ENCODE measurements around the gene ZNF548.

Gene ZNF548

GRCh38 chr19:57438925-57439324 is 49.3 kb downstream of the ZNF548 start:
- no peak for TF ChIP-seq Cebpa-rat (IDR thresholded peaks at IDR 0.05)
- H3K4me2 ChIP-seq: no peak overlapping the region
- H3K27me3 ChIP-seq: no peaks in the 10 kb centered on the region
- no peak overlapping the region for H3K27ac ChIP-seq
- no peak overlapping the region for H3K9ac ChIP-seq
- H4K20me1 ChIP-seq: peaks cover 0 to 84% (median 50%) of the 10 kb centered on the region in 11 experiments; a peak in 15 of 22 replicates
- peaks cover 30 to 59% (median 45%) of the 10 kb centered on the region in 11 experiments for H3K36me3 ChIP-seq
- H3K9me3 ChIP-seq (replicated peaks in 1 of 11): peaks cover 2 to 18% (median 10%) of the 10 kb centered on the region in 11 experiments; a peak in 17 of 22 replicates
- H3K4me3 ChIP-seq: no peak overlapping the region
- peaks cover 25 to 45% (median 38%) of the 10 kb centered on the region in 10 experiments for H3K4me1 ChIP-seq

GRCh38 chr19:57441979-57442752 is 52.5 kb downstream of the ZNF548 start:
- H3K4me2 ChIP-seq: no peak overlapping the region
- H3K27ac ChIP-seq: no peak overlapping the region
- H3K9me3 ChIP-seq (replicated peaks in 1 of 11): peaks cover 14 to 46% (median 32%) of the 10 kb centered on the region in 11 experiments; a peak in 20 of 22 replicates
- H3K36me3 ChIP-seq: peaks cover 55 to 90% (median 74%) of the 10 kb centered on the region in 11 experiments
- no peak overlapping the region for H3K9ac ChIP-seq
- H3K4me1 ChIP-seq: peaks cover 8 to 29% (median 17%) of the 10 kb centered on the region in 10 experiments; a peak in 18 of 20 replicates
- H4K20me1 ChIP-seq: peaks cover 0 to 77% (median 41%) of the 10 kb centered on the region in 11 experiments; a peak in 14 of 22 replicates
- TF ChIP-seq Cebpa-rat (IDR thresholded peaks at IDR 0.05): no peak
- no peaks in the 10 kb centered on the region for H3K27me3 ChIP-seq
- H3K4me3 ChIP-seq: no peak overlapping the region

- Histone ChIP-seq H3K36me3 (peaks cover 54 to 94% (median 76%) of the 10 kb centered on the region in 11 experiments), H3K4me3 (no peak overlapping the region), H3K27ac (no peak overlapping the region), H4K20me1 (peaks cover 0 to 67% (median 41%) of the 10 kb centered on the region in 11 experiments; a peak in 14 of 22 replicates), H3K27me3 (no peaks in the 10 kb centered on the region), H3K4me2 (peak overlapping the region in 2 of 11 experiments; percentile 18; a peak in 2 of 22 replicates), H3K9me3 (replicated peaks in 1 of 11) (peaks cover 14 to 46% (median 32%) of the 10 kb centered on the region in 11 experiments; a peak in 20 of 22 replicates), H3K4me1 (peaks cover 0 to 27% (median 13%) of the 10 kb centered on the region in 10 experiments; a peak in 18 of 20 replicates), H3K9ac (no peak overlapping the region)
- no peak for TF ChIP-seq Cebpa-rat (IDR thresholded peaks at IDR 0.05)
Measured at GRCh38 chr19:57443121-57443696, 53.6 kb downstream of the ZNF548 start.

- H3K4me1 ChIP-seq: no peaks in the 10 kb centered on the region
- H3K4me3 ChIP-seq: no peak overlapping the region
- peak in 5 of 11 experiments; percentile 56 to 81 (median 69); a peak in 9 of 22 replicates for TF ChIP-seq Cebpa-rat (IDR thresholded peaks at IDR 0.05)
- peaks cover 0 to 28% (median 16%) of the 10 kb centered on the region in 11 experiments; a peak in 14 of 22 replicates for H3K9me3 ChIP-seq (replicated peaks in 1 of 11)
- H3K36me3 ChIP-seq: peaks cover 23 to 74% (median 48%) of the 10 kb centered on the region in 11 experiments; a peak in 20 of 22 replicates
- no peak overlapping the region for H3K27ac ChIP-seq
- no peaks in the 10 kb centered on the region for H3K27me3 ChIP-seq
- no peak overlapping the region for H3K4me2 ChIP-seq
- H4K20me1 ChIP-seq: no peaks in the 10 kb centered on the region; a peak in 1 of 22 replicates
- H3K9ac ChIP-seq: no peak overlapping the region
Measured at GRCh38 chr19:57452307-57452706, 62.7 kb downstream of the ZNF548 start.
